Body of pancreas (tissue), 4 donors: ENCODE results near the gene ZPR1.

Experiments used
- POLR2A ChIP-seq, 3 donors: fragments of 450-650 bp; IDR thresholded peaks; one replicate each; pipeline ENCODE4 v1.6.1; 2016; ENCODE audit warnings: antibody characterized with exemption in 3 of 3, mild to moderate bottlenecking in 2 of 3
- TF ChIP-seq, protein P1 (sequence below), 7 experiments: fragments of 450-650 bp in 4 of 7; fragments of 200-600 bp in 3 of 7; sonication (generic) in 3 of 7; IDR thresholded peaks; one replicate each; pipeline ENCODE4 v1.5.1; 2016 to 2019; ENCODE audit warnings: antibody characterized with exemption in 7 of 7

DNA sequence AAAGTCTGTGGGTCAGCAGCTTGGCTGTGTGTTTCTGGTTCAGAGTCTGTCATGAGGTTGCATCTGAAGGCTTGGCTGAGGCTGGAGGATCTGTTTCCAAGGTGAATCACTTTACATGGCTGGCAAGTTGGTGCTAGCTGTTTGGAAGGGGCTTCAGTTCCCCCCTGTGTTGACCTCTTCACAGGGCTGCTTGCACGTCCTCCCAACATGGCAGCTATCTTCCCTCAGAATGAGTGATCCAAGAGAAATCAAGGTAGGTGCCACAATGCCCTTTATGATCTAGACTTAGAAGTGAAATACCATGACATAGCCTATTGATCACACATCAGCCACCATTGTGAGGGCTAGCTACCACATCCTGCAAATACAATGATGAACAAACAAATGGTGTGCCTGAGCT lies 25.3 kb upstream of the ZPR1 start:
- TF ChIP-seq, protein P1, sequence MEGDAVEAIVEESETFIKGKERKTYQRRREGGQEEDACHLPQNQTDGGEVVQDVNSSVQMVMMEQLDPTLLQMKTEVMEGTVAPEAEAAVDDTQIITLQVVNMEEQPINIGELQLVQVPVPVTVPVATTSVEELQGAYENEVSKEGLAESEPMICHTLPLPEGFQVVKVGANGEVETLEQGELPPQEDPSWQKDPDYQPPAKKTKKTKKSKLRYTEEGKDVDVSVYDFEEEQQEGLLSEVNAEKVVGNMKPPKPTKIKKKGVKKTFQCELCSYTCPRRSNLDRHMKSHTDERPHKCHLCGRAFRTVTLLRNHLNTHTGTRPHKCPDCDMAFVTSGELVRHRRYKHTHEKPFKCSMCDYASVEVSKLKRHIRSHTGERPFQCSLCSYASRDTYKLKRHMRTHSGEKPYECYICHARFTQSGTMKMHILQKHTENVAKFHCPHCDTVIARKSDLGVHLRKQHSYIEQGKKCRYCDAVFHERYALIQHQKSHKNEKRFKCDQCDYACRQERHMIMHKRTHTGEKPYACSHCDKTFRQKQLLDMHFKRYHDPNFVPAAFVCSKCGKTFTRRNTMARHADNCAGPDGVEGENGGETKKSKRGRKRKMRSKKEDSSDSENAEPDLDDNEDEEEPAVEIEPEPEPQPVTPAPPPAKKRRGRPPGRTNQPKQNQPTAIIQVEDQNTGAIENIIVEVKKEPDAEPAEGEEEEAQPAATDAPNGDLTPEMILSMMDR (IDR thresholded peaks at IDR 0.05): no peak
- TF ChIP-seq POLR2A (IDR thresholded peaks at IDR 0.05): no peak
